Breast epithelium (tissue), 4 donors: ENCODE data around the gene CPED1. TPM values are rescaled to one million over a fixed set of nuclear protein-coding genes. Genes with fewer than 3 reads are reported as not detected.
"Not testable (repeated sequence)": the region's sequence is repeated elsewhere in the genome, so short reads cannot be mapped to it uniquely, and the experiment has no call there.

Experiments
- DNase-seq, 2 donors: peaks; one replicate each; pipeline ENCODE4 v3.0.0-alpha.2; 2019; ENCODE audit warnings: low spot score in 2 of 2
- H3K27ac ChIP-seq, 2 donors: fragments of 200-600 bp; sonication (generic) in 1 of 2; one replicate each; pipeline ENCODE4 v1.5.1; 2016 to 2019; ENCODE audit warnings: mild to moderate bottlenecking in 1 of 2
- H3K27me3 ChIP-seq, 2 donors: fragments of 200-600 bp; sonication (generic) in 1 of 2; one replicate each; pipeline versions ENCODE4 v1.5.1 to v1.6.0; 2017 to 2019; ENCODE audit warnings: control low read depth in 1 of 2, mild to moderate bottlenecking in 1 of 2
- H3K36me3 ChIP-seq: fragments of 200-600 bp; one replicate; pipeline ENCODE4 v1.5.1; 2019
- H3K4me1 ChIP-seq, 2 donors: fragments of 200-600 bp; sonication (generic); one replicate each; pipeline ENCODE4 v1.5.1; 2016 to 2019; ENCODE audit warnings: control low read depth in 1 of 2
- H3K4me3 ChIP-seq, 3 donors: fragments of 200-600 bp; sonication (generic); 1 replicate in 2 of 3; 2 replicates in 1 of 3; pipeline ENCODE4 v1.5.1; 2016 to 2019; ENCODE audit warnings: mild to moderate bottlenecking in 3 of 3, moderate library complexity in 2 of 3
- H3K9me3 ChIP-seq, 2 donors: fragments of 200-600 bp; sonication (generic) in 1 of 2; one replicate each; pipeline ENCODE4 v1.5.1; 2016 to 2019; ENCODE audit warnings: control low read depth in 1 of 2
- CTCF ChIP-seq, 3 donors: fragments of 450-650 bp; IDR thresholded peaks; one replicate each; pipeline ENCODE4 v1.5.1; 2016 to 2017; ENCODE audit warnings: antibody characterized with exemption in 3 of 3, mild to moderate bottlenecking in 3 of 3, moderate library complexity in 3 of 3
- POLR2A ChIP-seq: fragments of 450-650 bp; IDR thresholded peaks from one replicate; pipeline ENCODE4 v1.6.1; 2016; ENCODE audit warnings: antibody characterized with exemption, mild to moderate bottlenecking, moderate library complexity
- POLR2AphosphoS5 ChIP-seq, 3 donors: sonication (generic); formaldehyde crosslinking; IDR thresholded peaks; one replicate each; pipeline ENCODE4 v1.6.1; 2017; ENCODE audit warnings: antibody characterized with exemption in 3 of 3
- intact Hi-C: fragments of 100-400 bp; cut with DNase I; formaldehyde crosslinking; loops from one replicate; pipeline ENCODE4 v1.15.1; 2023; ENCODE audit warnings: low total_unique reads
- total RNA-seq, 3 donors: library from RNA; depleted of rRNA; stranded (reverse); fragments of >200 nt; gene quantifications; one replicate each; pipeline ENCODE4 v1.1.0, GENCODE V29; 2016

CPED1 gene
- total RNA-seq, 3 donors from 2014 or later: 14.3 to 29.3 (median 15.4) TPM

- H3K4me3 ChIP-seq: no peak overlapping the region
- no peak overlapping the region for H3K27ac ChIP-seq
- H3K9me3 ChIP-seq: no peaks in the 10 kb centered on the region
- H3K4me1 ChIP-seq: no peaks in the 10 kb centered on the region
- DNase-seq: no peak
- no peaks in the 10 kb centered on the region for H3K27me3 ChIP-seq
- no peaks in the 10 kb centered on the region for H3K36me3 ChIP-seq
- intact Hi-C loops: no loop called here
- TF ChIP-seq CTCF (IDR thresholded peaks at IDR 0.05) (no peak), POLR2AphosphoS5 (IDR thresholded peaks at IDR 0.05) (no peak), POLR2A (no peak)
These were observed 194.4 kb downstream of the CPED1 start for GRCh38 chr7:121182902-121183301.

- H3K36me3 ChIP-seq, H3K4me1 ChIP-seq, H3K4me3 ChIP-seq, DNase-seq, H3K27ac ChIP-seq, H3K9me3 ChIP-seq, H3K27me3 ChIP-seq, intact Hi-C loops: not testable (repeated sequence)
These were observed 195.4 kb downstream of the CPED1 start for GRCh38 chr7:121183883-121184282.

GRCh38 chr7:121186746-121187145 lies 198.2 kb downstream of the CPED1 start:
- intact Hi-C loops: no loop called here
- no peak for TF ChIP-seq POLR2AphosphoS5 (IDR thresholded peaks at IDR 0.05)
- no peak for TF ChIP-seq POLR2A
- no peak for TF ChIP-seq CTCF (IDR thresholded peaks at IDR 0.05)
- H3K9me3 ChIP-seq: no peaks in the 10 kb centered on the region
- DNase-seq: no peak
- no peaks in the 10 kb centered on the region for H3K27me3 ChIP-seq
- no peak overlapping the region for H3K27ac ChIP-seq
- no peak overlapping the region for H3K4me3 ChIP-seq
- H3K36me3 ChIP-seq: no peaks in the 10 kb centered on the region
- H3K4me1 ChIP-seq: no peaks in the 10 kb centered on the region

GRCh38 chr7:121187222-121187621 lies 198.7 kb downstream of the CPED1 start:
- DNase-seq: no peak
- H3K4me1 ChIP-seq: no peaks in the 10 kb centered on the region
- no peak overlapping the region for H3K27ac ChIP-seq
- H3K27me3 ChIP-seq: no peaks in the 10 kb centered on the region
- H3K36me3 ChIP-seq: no peaks in the 10 kb centered on the region
- TF ChIP-seq POLR2AphosphoS5 (IDR thresholded peaks at IDR 0.05) (no peak), POLR2A (no peak), CTCF (IDR thresholded peaks at IDR 0.05) (no peak)
- intact Hi-C loops: no loop called here
- no peak overlapping the region for H3K4me3 ChIP-seq
- H3K9me3 ChIP-seq: no peaks in the 10 kb centered on the region

- intact Hi-C loops: no loop called here
- Histone ChIP-seq H3K27me3 (no peaks in the 10 kb centered on the region), H3K27ac (no peak overlapping the region), H3K9me3 (no peaks in the 10 kb centered on the region), H3K4me1 (no peaks in the 10 kb centered on the region), H3K36me3 (no peaks in the 10 kb centered on the region), H3K4me3 (no peak overlapping the region)
- DNase-seq: no peak
- no peak for TF ChIP-seq CTCF (IDR thresholded peaks at IDR 0.05)
- no peak for TF ChIP-seq POLR2AphosphoS5 (IDR thresholded peaks at IDR 0.05)
- no peak for TF ChIP-seq POLR2A
These were observed 199.2 kb downstream of the CPED1 start for GRCh38 chr7:121187676-121188075.

- TF ChIP-seq CTCF (IDR thresholded peaks at IDR 0.05) (no peak), POLR2AphosphoS5 (IDR thresholded peaks at IDR 0.05) (no peak), POLR2A (no peak)
- Histone ChIP-seq H3K36me3 (no peaks in the 10 kb centered on the region), H3K4me1 (no peaks in the 10 kb centered on the region), H3K27ac (no peak overlapping the region), H3K9me3 (no peaks in the 10 kb centered on the region), H3K27me3 (no peaks in the 10 kb centered on the region), H3K4me3 (no peak overlapping the region)
- DNase-seq: no peak
- intact Hi-C loops: no loop called here
These were observed 204.3 kb downstream of the CPED1 start for GRCh38 chr7:121192834-121193233.
